PFSK-1 (cell line): ENCODE data around the gene PLEKHA6.

Source experiments
- POLR2AphosphoS5 ChIP-seq: IDR thresholded peaks from 2 replicates; pipeline ENCODE4 v1.6.1; 2012; ENCODE audit warnings: low read depth, mild to moderate bottlenecking, control low read depth, low read length, moderate library complexity
- SIN3A ChIP-seq: IDR thresholded peaks from 2 replicates; pipeline ENCODE4 v1.6.1; 2012; ENCODE audit warnings: mild to moderate bottlenecking, low read length, moderate library complexity, borderline replicate concordance; ENCODE audit not compliant: insufficient read depth

- TF ChIP-seq POLR2AphosphoS5 (no peak), SIN3A (no peak)
Measured at GRCh38 chr1:204197068-204197467, 162.7 kb downstream of the PLEKHA6 start.
